ENCODE results near the gene MLYCD. TPM values are rescaled to one million over a fixed set of nuclear protein-coding genes. Genes with fewer than 3 reads are reported as not detected.

The MLYCD gene
- total RNA-seq, 1 donor from 2014 or later: 3.3 TPM

DNA sequence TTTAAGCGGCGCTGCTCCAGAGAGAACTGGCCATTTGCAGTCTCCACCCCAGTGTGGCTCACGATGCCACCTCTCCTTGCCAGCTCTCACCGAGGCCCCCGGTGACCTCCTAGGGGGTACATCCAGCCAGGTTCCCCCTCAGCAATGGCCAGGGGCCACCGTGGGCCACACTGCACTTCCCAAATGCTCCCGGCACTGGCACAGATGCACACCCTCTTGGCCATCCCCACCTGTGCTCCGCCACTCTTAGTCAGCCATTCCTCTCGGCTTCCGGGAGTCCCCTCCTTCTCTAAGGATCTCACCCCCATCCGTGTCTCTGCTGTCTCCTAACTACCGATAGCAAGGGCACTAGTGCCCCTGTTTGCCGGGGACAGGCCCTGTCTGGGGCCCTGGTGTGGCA lies 25.8 kb downstream of the MLYCD start:
- DNase-seq (ENCODE audit: low spot score in 2 of 2): no peak
- FAIRE-seq: no peak

DNA sequence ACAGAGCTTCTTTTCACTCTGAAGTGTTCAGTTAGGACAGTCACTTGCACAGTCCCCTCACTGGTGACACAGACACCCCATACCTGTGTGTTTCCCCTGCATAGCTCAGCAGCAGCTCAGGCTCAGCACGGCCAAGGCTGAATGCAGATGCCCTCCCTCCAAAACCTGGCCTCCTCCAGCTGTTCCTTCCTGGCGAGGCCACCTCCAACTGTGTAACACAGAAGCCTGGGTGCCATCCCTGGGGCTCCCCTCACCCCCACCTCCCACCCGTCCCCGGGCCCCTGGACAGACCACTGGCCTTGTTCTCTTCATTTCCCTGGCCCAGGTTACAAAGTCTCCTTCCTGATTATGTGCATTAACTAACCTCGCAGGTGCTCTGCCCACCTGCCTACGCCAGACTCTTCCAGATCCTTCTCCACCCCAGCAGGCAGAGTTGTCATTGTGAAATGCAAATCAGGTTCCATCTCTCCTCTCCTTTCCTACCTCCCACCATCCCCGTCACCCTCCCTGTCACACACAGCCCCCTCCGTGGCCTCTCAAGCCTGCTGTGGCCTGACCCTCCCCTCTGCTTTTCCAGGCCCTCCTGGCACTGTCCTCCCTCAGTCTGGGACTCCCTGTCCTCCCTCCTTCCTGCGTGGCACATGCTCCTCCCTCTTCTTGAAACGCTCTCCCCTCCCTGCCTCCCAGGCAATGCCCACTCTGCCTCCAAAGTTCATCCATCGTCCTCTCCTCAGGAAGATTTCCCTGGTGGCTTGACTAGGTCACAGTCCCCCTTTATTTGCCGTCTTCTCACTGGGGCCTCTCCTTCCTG lies 26.4 kb downstream of the MLYCD start:
- DNase-seq (ENCODE audit: low spot score in 2 of 2) (no peak), FAIRE-seq (no peak)

DNA sequence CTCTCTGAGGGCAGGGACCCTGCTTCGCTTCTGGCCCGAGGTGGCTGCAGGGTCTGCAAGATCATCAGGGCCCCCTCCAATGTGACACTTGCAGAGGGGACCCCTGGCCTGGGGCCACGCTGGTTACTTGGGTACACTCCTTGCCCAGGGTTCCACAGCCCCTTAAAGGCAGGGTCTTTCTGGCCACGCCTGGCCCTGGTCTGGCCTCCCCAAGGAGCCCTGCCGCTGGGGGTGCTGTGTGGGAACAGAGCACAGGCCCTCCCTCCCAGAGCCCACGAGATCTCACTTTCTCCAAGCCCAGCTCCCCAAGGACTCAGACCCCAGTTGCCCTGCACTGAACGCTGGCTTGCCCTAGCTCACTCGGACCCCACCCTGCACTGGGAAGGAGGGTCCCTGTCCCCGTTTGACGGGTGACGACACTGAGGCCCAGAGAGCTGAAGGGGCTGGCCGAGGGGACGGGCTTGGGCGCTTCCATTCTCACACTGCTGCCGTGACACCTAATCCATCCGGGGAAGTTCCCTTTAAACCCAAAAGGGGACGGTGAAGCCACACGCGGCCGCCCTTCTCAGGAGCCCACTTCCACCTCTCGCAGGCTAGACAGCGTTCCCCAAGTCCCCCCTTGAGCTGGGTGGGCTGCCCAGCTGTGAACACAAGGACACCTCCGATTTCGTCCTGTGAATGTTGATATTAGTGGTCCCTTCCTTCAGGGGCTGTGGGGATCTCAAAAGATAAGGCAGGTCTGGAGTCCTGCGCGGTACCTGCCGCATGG lies 27.2 kb downstream of the MLYCD start:
- DNase-seq (ENCODE audit: low spot score in 2 of 2) (no peak), FAIRE-seq (no peak)

DNA sequence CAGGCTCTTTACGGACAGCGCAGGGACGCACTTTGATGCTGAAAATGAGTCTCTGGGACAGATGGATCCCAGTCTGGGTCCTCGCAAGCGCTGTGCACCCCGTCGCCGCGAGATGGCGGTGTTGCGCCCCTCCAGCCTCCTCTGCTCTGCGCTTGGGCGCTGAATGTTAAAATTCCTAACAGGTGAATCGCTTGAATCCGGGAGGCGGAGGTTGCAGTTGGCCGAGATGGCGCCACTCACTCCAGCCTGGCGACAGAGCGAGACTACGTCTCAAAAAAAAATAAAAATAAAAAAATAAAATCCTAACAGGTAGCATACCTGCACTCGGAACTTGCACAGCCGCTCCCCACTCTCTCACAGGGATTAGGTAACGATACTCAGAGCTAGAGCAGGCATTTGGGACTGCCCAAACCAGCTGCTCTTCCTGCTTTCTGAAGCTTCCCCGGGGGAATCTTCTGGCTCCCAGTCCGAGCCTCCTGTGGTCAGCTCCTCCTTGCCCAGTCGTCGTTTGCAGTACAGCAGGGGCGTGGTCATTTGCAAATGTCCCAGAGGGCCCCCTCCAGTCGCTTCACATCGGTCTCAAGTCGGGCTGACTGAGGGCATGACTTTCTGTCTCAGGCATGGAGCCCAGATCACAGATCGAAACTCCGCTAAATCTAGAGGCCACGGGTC lies 27.9 kb downstream of the MLYCD start:
- FAIRE-seq (no peak), DNase-seq (ENCODE audit: low spot score in 2 of 2) (peak; percentile 63 to 85)

DNA sequence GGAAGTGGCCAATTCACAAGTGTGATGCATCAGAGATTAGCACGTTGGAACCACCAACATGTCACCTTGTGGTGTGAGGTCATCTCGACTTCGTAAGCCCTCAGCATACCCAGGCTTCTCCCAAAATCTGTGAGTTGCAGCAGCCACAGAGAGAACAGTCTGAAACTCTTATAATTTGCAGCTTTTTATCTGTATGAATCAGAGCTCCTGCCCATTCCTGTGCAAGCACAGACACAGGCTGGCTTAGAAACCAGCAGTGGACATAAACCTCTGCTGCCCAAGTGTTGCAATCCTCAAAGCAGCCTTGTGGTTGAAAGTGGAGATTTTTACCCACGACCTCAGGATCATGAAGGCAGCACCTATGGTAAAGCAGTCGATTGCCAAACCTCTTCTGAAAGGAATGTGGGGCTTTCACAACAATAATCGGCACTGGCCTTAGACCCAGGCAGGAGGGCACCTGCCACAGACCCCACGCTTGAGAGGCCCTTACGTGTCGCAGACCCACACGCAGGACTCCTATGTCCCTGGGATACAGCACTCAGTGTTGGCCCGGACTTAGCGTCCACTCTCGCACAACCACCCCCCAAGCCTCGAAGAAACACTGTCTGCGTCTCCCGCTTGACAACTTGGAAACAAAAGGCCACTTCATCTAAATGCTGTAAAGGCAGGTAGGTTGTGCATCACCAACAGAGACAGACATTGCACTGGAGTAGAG lies 29.6 kb downstream of the MLYCD start:
- no peak for FAIRE-seq
- no peak for DNase-seq (ENCODE audit: low spot score in 2 of 2)

DNA sequence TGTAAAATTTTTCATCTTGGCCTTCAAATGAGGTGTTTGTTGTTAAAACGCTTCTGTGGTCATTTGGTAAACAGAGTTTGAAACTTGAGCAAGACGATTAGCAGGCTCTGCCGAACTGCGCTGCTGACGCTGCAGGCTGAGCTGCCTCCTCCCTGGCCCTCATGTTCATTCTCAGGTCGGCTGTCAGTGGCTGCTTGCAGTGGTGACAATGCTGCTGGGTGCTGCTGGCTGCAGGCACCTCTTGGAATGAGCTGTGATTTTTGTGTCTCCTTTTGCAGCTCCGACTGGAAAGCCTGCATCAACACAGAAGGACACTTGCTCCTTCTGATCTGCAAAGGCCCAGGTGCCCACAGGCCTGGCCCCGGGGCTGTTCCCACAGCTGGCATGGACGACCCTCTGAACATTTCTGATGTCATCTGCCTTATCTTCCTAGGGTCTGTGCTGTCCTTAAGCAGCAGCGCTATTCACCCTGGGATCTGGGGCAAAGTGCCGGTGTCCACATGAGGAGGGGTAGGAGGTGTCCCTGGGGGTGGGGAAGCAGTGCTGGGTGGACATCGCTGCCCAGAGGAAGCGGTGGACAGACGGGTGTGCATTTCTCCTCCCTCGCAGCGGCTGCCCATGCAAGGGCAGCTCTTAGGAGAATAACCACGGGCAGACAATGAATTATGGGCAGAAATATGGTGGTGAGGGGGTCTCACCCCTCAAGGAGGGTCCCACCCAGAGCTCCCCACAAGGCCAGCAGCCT lies 31.1 kb downstream of the MLYCD start:
- FAIRE-seq: no peak
- DNase-seq (ENCODE audit: low spot score in 2 of 2): no peak

DNA sequence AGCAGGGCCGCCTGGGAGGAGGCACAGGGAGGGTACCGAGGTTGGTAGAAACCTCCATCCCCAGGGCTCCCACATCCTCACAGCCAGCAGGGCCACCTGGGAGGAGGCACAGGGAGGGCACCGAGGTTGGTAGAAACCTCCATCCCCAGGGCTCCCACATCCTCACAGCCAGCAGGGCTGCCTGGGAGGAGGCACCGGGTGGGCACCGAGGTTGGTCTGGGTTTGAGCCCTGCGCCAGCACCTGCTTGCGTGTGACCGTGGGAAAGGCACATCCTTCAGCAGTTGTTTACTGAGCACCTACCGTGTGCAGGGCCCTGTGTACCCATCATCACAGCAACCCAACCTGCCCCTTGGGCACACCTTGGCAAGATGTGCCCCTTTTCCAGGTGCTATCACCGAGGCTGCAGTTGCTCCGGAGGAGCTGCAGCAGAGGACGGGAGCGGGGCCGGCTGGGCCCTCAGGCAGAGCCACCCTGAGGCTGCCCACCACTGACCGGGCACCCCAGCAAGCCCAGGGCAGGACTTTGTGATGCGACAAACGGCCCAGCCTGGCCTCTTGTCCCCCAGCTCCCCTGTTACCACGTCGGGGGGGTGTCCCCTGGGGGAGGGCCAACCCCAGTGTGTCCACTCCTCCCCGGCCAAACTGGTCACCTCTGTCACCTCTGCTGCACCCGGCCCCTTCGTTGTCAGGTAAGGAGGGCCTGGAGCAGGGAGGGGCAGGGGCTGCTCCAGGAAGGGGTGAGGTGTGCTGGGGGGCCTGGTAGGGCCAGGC lies 32.0 kb downstream of the MLYCD start:
- no peak for DNase-seq (ENCODE audit: low spot score in 2 of 2)
- FAIRE-seq: no peak

DNA sequence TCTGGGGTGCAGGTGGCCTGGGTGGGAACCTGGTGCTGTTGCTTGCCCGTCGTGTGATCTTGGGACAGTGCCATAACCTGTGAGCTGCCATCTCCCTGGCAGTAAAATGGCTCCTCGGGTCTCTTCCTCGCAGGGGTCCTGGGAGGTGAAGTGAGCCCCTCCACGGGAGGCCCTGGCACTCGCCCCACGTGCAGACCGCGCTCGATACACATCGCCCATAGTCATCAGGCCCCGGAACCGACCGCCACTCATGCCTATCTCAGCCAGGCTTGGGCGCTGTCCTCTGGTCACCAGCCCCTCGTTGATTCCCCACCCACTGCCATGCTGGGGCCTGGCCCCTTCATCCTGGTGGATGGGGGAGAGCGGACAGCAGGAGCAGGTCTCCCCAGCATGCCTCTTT lies 32.6 kb downstream of the MLYCD start:
- no peak for FAIRE-seq

DNA sequence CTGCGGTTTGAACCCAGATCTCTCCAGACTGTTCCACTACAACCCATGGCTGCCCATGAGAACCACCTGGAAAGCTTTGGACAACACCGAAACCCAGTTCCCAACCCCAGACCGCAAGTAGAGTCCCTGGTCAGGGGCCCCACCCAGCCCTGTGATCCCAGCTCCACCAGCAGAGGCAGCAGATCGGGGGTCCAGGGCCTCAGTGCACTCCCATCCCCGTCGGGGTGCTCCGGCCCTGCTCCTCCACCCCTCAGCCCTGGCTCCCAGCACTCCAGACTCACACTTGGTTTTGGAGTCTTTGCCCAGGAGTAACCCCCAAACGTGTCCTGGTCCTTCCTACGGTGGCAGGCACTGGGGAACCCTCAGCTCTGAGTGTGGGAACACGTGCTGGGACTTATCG lies 33.4 kb downstream of the MLYCD start:
- FAIRE-seq (no peak), DNase-seq (ENCODE audit: low spot score in 2 of 2) (no peak)

More for the DNA sequence above, 32.6 kb downstream of the MLYCD start:
- no peak for DNase-seq (ENCODE audit: low spot score in 2 of 2)

DNA sequence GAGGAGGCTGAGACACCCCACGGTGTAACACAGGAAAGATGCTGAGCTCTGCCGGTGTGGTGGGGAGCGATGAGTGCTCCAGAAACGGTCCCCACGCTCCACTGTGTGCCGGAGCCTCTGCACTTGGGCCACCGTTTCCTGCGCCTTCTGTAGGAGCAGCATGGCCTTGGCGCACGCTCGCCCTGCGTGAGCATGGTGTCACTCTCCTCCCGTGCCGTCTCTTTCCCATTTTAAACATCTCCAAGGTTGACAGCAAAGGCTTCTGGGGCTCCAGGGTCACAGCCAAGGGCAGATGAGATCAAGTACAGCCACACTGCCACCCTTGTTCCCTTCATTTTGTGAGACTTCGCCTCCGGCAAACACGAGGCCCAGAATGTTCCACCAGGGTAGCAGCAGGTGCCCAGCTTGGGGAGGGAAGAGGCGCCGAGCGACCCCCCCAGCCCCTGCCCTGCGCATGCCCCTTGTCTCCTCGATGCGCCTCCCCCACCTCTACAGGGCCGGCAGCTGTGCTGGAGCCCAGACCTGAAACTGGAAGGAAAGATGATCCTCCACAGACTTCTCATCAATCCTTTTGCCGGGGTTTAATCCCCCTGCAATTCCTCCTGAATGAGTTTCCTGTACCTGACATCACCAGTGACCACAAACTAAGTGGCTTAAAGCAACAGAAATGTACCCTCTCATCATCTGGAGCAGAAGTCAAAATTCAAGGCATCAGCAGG lies 34.2 kb downstream of the MLYCD start:
- FAIRE-seq (no peak), DNase-seq (ENCODE audit: low spot score in 2 of 2) (no peak)

DNA sequence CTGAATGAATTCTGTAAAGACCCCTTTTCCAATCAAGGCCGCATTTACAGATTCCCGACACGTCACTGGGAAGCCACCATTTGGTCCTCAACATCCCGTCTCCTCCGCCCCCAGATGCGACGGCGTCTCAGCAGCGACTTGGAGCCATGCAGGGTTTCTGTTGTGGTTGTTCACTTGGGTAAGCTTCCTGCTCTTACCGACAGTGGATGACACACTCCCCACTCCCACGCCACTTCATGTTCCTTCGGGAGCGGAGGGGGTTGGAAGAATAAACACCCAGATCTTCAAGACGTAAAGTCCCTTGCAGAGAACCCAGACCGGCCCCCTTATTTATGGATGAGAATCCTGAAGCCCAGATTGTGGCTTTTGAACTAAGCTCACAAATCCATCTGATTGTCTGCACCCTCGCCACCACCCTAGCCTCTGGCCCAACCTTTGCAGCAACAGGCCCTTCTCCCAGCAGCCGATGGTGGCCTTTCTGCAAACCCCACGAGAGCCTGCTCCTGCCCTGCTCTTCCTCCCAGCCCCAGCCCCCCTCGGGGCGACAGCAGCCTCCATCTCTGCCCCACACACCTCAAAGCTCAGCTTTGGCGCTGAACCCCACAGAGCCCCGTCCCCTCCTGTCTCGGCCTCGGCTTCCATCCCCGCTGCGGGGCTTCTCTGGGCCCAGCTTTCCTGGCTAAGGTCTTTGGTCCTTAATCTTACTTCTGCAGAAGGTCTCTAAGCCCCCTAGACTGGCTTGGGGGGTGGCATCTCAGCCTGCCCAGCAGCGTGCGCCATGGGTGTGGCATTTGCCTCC lies 35.2 kb downstream of the MLYCD start:
- peak in 1 of 2 donors; percentile 56 for DNase-seq (ENCODE audit: low spot score in 2 of 2)
- no peak for FAIRE-seq

DNA sequence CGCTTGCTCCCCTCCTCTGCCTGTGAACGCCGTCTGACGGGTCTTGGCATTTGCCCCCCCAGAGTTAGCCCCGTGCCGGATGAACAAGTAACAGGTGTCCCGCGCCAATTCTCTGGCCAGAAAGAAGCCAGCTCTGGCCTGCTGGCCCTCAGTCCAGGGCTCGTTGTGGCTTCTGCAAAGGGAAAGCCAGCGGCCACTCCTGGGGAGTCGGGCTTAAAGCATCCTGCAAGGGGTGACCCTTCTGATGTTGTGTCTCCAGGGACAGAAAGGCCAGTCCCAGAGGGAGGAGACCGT lies 35.7 kb downstream of the MLYCD start:
- DNase-seq (ENCODE audit: low spot score in 2 of 2) (no peak), FAIRE-seq (no peak)

DNA sequence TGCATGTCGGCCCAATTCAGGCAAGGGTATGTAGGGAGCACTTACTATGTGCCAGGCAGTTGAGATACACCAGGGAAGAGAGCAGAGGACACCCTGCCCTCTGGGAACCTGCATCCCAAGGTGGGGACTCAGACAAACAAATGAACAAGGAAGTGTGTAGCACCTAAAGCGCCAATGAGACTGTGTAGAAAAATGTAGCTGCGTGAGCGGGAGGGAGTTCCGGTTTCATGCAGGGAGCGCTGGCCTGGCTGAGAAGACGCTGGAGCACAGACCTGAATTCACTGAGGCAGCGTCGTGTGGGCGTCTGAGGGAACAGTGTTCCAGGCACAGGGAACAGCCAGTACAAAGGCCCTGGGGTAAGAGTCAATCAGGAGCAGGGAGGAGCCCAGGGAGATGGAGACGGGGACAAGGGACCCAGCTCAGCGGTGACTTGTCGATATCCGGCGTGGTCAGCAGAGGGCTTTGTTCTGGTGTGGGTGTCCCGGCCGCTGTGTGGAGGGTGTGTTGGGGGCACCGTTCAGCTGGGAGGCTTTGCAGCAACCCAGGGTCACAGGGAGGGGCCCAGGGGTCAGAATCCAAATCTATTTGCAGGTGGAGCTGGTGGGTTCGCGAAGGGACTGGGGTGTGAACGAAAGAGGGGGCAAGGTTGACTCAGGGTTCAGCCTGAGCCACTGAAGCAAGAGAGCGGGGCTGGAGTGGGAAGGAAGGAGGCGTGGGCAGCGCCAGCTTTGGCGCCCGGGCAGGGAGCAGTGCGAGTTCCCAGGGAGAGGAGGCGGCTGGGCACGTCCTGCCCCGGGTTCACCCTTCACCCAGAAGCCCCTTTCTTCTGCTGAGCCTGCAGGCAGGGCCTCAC lies 36.3 kb downstream of the MLYCD start:
- no peak for DNase-seq (ENCODE audit: low spot score in 2 of 2)
- no peak for FAIRE-seq

DNA sequence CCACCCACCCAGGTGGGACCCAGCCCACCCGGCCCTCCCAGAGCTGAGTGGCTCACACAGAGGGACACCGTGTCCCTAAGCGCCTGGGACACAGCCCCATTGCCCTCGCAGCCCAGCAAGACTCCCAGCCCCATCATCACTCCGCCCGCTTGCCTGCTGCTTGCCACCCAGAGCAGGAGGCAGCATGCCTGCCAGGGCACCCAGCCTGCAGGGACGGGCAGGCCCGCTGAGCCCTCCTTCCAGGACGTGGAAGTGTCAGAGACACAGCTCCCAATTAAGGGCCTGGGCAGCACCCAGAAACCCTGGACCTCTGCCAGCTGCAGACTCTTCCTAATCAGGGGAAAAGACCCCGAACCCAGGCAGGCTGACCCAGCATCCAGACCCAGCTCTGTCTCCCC lies 36.9 kb downstream of the MLYCD start:
- FAIRE-seq (no peak), DNase-seq (ENCODE audit: low spot score in 2 of 2) (no peak)

DNA sequence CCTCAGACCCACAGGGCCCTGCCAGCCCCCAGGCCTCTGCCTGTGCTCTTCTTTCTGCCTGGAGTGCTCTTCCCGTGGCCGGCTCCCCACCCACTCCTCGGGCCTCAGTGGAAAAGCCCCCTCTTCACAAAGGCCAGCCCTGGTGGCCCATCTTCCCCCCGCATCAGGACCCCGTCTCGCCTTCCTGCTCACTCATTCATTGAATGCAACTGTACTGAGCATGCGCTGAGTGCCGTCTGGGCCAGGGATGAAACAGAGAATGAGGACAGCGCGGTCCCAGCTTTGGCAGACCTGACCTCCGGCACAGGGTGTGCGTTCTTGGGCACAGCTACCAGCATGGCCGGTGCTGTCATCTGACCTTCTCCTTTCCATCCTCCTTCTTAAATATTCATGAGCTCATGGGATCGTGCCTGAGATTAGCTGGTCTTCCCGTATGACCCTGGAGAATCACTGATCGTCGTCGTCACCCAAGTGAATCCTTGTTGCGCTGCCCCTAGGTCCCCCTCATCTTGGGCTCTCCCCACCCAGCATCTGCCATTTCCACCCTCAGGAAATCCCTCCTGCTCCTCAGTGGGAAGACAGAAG lies 37.8 kb downstream of the MLYCD start:
- FAIRE-seq (no peak), DNase-seq (ENCODE audit: low spot score in 2 of 2) (no peak)

DNA sequence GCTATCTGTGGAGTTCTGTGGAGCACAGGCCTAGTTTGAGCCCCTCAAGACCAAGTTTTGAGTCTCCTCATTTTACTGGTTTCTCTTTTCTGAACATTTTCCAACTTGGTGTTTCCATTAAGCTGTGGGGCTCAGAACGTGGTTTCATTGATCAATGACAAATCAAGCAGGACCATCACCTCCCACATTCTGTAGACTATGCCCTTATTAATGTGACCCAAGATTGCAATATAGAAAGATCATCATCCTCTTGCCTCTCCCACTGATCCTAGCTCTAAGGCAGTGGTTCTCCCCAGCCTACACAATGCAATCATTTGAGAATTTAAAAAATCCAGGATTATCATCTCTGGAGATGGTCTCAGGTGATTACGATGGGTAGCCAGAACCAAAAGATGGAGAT lies 38.4 kb downstream of the MLYCD start:
- FAIRE-seq: no peak
- no peak for DNase-seq (ENCODE audit: low spot score in 2 of 2)

All from frontal cortex (tissue), 4 donors.